MM.1S (cell line): Measurements from ENCODE around the gene SEMA4D.

Experiments
- EZH2phosphoT487 ChIP-seq: fragments of 300-600 bp; sonication (generic); IDR thresholded peaks from 2 replicates; pipeline ENCODE4 v1.6.1; 2018; ENCODE audit warnings: antibody characterized with exemption, low read length
- TF ChIP-seq, protein P1 (sequence below): fragments of 300-600 bp; sonication (generic); IDR thresholded peaks from 2 replicates; pipeline ENCODE4 v1.5.1; 2016; ENCODE audit warnings: antibody characterized with exemption, low read length, mixed read lengths

DNA sequence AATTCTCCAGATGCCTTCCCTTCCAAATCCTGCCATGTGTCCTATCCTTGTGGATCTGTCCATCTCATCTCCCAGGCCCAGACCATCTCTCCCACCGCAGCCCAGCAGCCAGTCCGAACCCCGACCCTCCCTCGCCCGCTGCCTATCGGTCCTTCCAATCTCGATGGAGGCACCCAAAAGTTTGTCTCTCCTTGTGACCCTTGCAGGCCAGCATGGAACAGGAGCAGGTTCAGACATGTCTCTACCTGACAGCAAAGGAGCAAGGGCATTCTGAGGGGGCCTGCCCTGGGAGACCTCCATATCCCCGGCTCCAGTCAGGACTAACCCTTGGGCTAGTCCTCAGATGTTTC is 51.0 kb downstream of the SEMA4D start:
- TF ChIP-seq, protein P1, sequence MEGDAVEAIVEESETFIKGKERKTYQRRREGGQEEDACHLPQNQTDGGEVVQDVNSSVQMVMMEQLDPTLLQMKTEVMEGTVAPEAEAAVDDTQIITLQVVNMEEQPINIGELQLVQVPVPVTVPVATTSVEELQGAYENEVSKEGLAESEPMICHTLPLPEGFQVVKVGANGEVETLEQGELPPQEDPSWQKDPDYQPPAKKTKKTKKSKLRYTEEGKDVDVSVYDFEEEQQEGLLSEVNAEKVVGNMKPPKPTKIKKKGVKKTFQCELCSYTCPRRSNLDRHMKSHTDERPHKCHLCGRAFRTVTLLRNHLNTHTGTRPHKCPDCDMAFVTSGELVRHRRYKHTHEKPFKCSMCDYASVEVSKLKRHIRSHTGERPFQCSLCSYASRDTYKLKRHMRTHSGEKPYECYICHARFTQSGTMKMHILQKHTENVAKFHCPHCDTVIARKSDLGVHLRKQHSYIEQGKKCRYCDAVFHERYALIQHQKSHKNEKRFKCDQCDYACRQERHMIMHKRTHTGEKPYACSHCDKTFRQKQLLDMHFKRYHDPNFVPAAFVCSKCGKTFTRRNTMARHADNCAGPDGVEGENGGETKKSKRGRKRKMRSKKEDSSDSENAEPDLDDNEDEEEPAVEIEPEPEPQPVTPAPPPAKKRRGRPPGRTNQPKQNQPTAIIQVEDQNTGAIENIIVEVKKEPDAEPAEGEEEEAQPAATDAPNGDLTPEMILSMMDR = no peak
- TF ChIP-seq EZH2phosphoT487 = no peak
